Measurements from ENCODE around the gene TANGO6. TPM values are rescaled to one million over a fixed set of nuclear protein-coding genes. Genes with fewer than 3 reads are reported as not detected.
"Not testable (repeated sequence)": the region's sequence is repeated elsewhere in the genome, so short reads cannot be mapped to it uniquely, and the experiment has no call there.

The TANGO6 gene
- total RNA-seq, 1 experiment from 2014 or later, result 12.3 TPM

GRCh38 chr16:69029121-69029520, 185.8 kb downstream of the TANGO6 start:
- in situ Hi-C loops (cut with HindIII; ENCODE audit: low pct_unique_long_range_greater_than_20kb, low sequenced_read_pairs), result no loop called here
- no peak for DNase-seq (ENCODE audit: low read depth)

GRCh38 chr16:69031877-69032301, 188.6 kb downstream of the TANGO6 start:
- no peak for DNase-seq (ENCODE audit: low read depth)
- in situ Hi-C loops (cut with HindIII; ENCODE audit: low pct_unique_long_range_greater_than_20kb, low sequenced_read_pairs), result no loop called here

- no peak for DNase-seq (ENCODE audit: low read depth)
- in situ Hi-C loops (cut with HindIII; ENCODE audit: low pct_unique_long_range_greater_than_20kb, low sequenced_read_pairs), result no loop called here
Measured at GRCh38 chr16:69033151-69033949, 190.0 kb downstream of the TANGO6 start.

- in situ Hi-C loops (cut with HindIII; ENCODE audit: low pct_unique_long_range_greater_than_20kb, low sequenced_read_pairs), result no loop called here
- DNase-seq (ENCODE audit: low read depth), result peak; percentile 41
Measured at GRCh38 chr16:69035375-69035774, 192.0 kb downstream of the TANGO6 start.

GRCh38 chr16:69036399-69037091, 193.2 kb downstream of the TANGO6 start:
- in situ Hi-C loops (cut with HindIII; ENCODE audit: low pct_unique_long_range_greater_than_20kb, low sequenced_read_pairs), result no loop called here
- no peak for DNase-seq (ENCODE audit: low read depth)

- no peak for DNase-seq (ENCODE audit: low read depth)
- in situ Hi-C loops (cut with HindIII; ENCODE audit: low pct_unique_long_range_greater_than_20kb, low sequenced_read_pairs), result no loop called here
Measured at GRCh38 chr16:69037373-69038160, 194.2 kb downstream of the TANGO6 start.

GRCh38 chr16:69039333-69039941, 196.1 kb downstream of the TANGO6 start:
- no peak for DNase-seq (ENCODE audit: low read depth)
- in situ Hi-C loops (cut with HindIII; ENCODE audit: low pct_unique_long_range_greater_than_20kb, low sequenced_read_pairs), result no loop called here

GRCh38 chr16:69040144-69040909, 197.0 kb downstream of the TANGO6 start:
- in situ Hi-C loops (cut with HindIII; ENCODE audit: low pct_unique_long_range_greater_than_20kb, low sequenced_read_pairs), result no loop called here
- peak; percentile 40 for DNase-seq (ENCODE audit: low read depth)

GRCh38 chr16:69048328-69049120, 205.2 kb downstream of the TANGO6 start:
- DNase-seq (ENCODE audit: low read depth), result peak; percentile 29
- in situ Hi-C loops (cut with HindIII; ENCODE audit: low pct_unique_long_range_greater_than_20kb, low sequenced_read_pairs), result no loop called here

GRCh38 chr16:69049146-69049545, 205.8 kb downstream of the TANGO6 start:
- in situ Hi-C loops (cut with HindIII; ENCODE audit: low pct_unique_long_range_greater_than_20kb, low sequenced_read_pairs), result no loop called here
- no peak for DNase-seq (ENCODE audit: low read depth)

- in situ Hi-C loops (cut with HindIII; ENCODE audit: low pct_unique_long_range_greater_than_20kb, low sequenced_read_pairs), result no loop called here
- DNase-seq (ENCODE audit: low read depth), result no peak
Measured at GRCh38 chr16:69049603-69050375, 206.5 kb downstream of the TANGO6 start.

- DNase-seq (ENCODE audit: low read depth); in situ Hi-C loops (cut with HindIII; ENCODE audit: low pct_unique_long_range_greater_than_20kb, low sequenced_read_pairs): not testable (repeated sequence)
Measured at GRCh38 chr16:69051517-69051830, 208.1 kb downstream of the TANGO6 start.

GRCh38 chr16:69055008-69055407, 211.7 kb downstream of the TANGO6 start:
- DNase-seq (ENCODE audit: low read depth), result no peak
- in situ Hi-C loops (cut with HindIII; ENCODE audit: low pct_unique_long_range_greater_than_20kb, low sequenced_read_pairs), result no loop called here

- no peak for DNase-seq (ENCODE audit: low read depth)
- in situ Hi-C loops (cut with HindIII; ENCODE audit: low pct_unique_long_range_greater_than_20kb, low sequenced_read_pairs), result no loop called here
Measured at GRCh38 chr16:69055980-69056379, 212.6 kb downstream of the TANGO6 start.

- no peak for DNase-seq (ENCODE audit: low read depth)
- in situ Hi-C loops (cut with HindIII; ENCODE audit: low pct_unique_long_range_greater_than_20kb, low sequenced_read_pairs), result no loop called here
Measured at GRCh38 chr16:69056421-69056820, 213.1 kb downstream of the TANGO6 start.

Data from Caki2 (cell line).